ENCODE data around the gene AHDC1.
A peak's percentile ranks its signal among the peaks of the same experiment; 100 is the strongest.

AHDC1 gene

DNA sequence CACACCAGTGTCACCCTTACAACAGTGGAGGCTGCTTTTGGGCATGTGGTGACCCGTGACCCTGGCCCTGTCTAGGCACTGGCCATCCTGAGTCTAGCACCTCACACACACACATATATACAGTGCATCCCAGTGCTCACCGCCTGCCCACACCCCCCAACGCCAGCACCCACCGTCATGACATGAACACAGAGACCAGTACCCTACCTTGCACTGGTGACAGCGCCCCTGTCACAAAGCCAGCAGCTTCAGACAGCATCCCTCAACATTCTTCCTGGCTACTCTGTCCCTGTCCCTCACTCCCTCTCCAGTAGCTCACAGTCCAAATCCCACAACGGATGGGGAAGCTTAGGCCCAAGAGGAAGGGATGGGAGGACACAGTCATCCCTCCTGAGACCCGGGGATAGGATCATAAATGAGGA, 27.1 kb downstream of the AHDC1 start:
- DNase-seq: no peak

DNA sequence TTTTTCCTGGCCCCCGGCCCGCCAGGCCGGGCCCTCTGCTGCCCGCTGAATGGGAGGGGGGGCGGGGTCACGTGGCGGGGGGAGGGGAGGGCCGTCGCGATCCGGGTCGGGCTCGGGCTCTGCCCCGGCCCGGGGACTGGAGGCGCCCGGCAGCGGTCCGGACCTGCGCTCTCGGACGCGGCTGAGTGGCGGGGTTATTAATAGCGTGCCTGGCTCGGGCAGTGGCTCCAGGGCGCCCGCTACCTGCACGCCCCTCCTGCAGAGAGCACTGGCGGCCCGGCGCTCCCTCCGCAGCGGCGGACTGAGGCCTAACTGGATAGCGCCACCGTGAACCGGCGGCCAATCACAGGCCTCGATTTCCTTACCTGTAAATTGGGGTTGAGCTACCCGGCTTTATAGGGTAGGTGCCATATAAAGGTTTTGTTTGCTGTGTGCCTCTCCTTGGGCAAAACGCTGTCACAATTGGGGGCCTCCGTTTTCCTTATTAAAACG, 28.1 kb downstream of the AHDC1 start:
- DNase-seq: peak; percentile 41

DNA sequence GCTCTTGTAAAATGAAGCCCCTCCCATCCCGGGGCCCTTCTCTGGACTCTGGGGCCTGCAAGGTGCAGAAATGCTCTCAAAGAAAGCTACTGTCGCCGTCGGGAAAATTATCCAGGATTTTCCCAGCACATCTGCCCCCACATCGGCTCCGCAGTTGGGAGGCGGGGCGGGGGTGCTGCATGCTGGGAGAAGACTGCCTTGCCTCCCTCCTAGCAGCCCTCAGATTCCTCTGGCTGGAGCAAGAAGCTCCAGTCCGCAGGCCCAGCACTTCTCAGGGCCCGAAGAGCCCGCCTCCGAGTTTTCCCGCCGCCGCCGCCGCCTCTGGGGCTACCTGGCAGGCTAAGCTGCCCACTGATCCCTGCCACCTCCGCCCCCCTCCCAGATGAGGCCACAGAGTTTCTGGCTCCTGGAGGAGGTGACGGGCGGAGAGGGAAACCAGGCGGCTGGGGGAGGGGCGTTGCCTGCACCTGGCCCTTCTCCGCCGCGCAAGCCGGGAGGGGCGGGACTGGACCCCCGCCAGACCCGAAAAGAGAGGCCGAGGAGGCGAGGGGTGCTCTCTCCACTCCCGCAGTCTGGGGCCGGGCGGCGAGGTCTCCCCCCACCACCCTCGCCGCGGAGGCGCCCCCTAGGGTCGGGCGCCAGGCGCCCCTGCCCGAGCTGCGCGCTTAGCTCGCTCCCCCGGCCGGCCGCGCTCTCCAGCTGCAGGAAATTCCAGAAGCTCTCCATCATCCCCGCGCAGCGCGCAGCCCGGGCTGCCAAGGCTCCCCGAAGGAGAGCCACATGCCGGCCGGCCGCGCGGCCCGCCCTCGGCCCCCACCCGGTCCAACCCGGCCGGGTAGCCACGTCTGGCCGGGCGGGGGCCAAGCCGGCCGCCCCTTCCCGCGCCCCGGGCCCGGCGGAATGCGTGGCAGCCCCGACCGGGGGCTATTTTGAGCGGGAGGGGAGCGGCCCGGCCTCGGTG, 28.8 kb downstream of the AHDC1 start:
- peak; percentile 77 for DNase-seq

DNA sequence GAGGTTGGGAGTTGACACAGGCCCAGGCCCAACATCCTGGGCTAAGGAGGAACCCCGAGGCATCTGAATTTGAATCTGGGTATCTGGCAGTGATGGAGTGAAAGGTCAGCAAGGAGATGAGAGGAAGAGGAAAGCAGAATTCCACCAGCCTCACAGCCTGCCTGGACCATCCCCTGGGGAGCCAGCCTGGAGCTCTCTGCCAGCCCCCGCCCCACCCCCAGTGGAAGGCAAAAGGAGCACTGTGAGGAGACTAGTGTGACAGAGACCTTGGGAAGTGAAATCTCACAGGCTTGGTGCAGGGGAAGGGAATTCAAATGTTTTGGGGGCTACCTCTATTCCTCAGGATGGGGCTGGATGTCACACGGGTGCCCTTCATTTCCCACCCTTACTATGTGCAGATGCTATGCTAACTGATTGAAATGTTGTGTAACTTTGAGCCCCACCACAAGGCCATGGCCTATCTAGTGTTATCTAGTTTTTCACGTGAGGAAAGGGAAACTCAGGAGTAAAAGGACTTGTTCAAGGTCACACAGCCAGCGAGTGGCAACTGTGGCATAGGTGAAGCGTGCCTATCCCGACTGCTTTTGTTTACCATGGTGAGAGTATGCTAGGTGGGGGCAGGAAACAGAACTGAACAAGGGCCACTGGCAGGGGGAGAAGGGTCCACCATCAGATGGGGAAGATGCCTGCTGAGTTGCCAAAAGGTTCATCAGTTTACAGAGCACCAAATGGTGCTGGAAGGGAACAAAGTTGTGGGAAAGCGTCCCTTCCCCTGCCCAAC, 29.8 kb downstream of the AHDC1 start:
- no peak for DNase-seq

DNA sequence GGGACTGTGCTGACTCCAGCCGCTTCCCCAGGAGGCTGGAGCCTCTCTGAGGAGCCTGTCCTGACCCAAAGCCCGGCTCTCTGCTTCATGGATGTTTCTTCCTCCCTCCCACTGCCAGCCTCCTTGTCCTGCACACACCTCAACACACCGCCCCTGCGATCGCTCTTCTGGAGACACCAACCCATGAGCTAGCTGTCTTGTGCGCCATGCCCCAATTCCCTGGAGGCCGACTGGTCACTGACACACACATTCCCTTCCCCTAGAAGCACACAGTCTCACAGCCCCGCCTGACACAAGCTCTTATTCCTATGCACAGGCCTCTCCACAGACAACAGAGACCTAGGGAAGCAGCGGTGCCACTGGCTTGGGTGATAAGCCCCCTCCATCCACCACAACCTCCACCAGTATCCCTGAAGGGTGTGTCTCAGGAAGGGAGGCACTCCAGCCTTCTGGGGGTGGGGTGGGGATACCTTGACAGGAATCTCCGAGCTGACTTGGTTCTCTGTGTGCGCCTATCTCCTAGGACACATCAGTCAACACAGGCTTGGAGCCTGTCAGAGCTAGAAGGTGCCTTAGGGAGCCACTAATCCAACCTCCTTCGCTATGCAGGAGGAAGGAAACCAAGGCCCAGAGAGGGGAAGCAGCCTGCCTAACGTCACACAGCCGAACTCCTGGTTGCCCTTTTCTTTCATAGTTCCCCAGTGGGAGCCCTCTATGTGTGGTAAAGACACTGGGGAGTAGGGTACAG, 31.1 kb downstream of the AHDC1 start:
- no peak for DNase-seq

DNA sequence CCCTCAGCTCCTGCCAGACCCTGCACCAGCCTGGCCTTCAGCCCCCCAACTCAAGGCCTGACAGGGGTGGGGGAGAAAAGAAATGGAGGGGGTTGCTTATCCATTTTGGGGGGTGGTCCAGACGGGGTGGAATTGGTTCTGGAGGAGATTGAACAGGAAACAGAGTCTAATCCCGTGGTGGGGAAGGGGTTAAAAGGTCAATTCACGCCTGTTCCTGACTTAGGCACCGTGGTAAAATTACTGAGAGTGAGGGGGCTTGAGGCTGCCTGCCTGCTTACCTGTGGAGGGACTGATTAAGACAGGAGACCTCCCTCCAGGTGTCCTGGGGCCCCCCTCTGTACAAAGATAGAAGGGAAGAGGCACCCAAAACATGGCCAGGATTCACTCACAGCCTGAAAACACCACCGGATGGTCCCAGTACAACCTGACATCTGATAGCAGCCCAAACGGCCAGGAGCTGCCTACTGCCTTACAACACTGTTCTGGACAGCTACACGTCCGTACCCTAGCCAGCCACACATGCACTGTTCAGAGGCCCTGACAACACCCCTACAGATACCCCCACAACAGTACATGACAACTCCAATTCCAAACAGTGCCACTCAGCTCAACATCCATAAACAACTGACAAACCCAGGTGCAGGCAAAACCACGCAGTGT, 31.8 kb downstream of the AHDC1 start:
- DNase-seq: no peak

DNA sequence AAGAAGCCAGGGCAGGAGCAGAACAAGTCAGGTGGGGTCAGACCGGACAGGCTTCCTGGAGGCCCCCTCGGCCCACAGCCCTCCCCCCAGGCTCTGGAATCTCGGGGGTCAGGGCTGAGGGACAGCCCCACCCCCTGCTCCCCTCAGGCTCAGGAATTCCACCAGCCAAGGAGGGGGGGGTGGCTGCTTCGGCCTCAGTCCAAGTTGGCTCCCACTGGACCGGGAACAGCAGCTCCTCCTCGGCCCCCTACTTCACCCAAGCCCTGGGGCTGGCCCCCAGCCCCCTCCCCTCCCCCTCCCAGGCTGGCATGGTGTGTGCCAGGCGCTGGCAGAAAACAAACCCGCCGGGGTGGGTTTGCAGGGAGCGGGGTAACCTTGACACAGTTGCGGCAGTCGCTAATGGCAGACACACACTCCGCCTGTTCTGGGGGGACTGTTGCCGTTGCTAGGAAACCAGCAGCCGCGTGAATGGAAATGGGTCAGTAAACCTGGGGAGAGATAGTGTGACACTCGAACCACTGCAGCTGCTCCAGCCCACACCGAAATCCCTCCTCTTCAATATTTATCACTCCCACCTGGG, 32.4 kb downstream of the AHDC1 start:
- no peak for DNase-seq

DNA sequence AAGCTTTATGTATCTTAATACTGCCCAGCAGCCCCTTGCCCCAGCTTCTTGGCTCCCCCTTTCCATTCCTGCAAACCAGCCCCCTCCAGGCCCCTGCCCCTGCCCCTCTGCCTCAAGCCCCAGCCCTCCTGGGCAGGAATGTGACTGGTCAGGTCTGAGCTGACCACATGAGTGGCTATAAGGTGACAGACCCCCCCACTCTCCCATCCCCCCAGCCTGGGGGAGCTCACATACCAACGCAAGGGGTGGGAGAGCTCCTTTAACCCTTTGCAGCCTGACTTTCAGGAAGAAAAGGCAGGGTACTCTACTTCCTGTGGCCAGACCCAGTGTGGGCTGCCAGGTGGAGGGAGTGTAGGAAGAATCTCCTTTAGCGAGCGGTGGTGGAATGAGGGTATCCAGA, 33.2 kb downstream of the AHDC1 start:
- no peak for DNase-seq

DNA sequence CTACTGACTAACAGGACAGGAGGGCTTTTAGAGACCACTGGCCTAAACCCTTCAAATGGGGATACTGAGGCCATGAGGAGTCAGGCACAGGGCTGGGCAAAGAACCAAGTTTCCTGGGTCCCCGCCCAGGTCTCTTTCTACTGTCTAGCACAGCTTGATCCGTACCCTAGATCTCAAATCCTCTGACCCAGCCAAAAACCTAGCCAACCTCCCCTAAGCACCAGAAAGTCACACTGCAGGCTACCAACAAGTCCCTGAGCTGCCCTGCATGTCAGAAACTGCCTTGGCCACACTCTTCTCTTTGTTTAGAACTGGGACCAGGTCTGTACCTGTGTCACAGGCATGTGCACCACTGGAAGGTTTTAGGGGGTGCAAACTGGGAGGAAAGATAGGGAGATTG, 33.6 kb downstream of the AHDC1 start:
- DNase-seq: no peak

DNA sequence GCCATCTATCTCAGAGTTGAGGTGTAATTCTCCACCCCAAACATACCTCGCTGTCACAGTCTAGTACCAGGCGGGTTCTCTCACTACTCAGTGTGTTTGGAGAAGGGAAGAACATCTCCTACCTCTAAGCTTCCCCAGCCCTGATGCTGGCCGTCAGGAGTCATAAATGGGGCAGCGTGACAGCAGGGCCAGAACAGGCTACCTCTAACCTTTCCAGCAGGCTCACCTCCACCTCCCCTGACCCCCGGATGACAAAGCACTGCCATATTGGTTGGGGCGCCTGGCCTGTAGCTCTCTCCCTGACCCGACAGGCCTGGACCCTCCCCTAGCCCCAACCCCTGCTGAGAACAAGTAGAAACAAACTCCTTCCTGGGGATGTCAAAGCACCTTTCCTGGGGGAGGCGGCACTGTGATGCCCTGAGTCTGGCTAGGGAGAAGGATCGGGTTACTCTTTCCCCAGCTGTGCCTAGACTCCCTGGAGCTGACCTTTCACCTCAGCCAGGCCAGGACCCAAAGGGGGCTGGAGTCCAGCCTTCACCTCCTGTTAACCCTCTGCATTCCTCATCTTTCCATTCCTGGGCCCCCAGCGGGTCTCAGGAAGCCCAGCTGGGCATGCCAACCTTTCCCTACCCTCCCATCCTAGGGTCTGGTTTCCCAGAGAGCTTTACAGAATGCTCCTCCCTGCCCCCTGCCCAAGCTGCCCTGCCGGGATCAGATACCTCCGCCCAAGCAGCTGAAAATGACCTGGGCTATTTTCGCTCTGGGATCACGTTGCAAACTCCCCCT, 34.2 kb downstream of the AHDC1 start:
- no peak for DNase-seq

DNA sequence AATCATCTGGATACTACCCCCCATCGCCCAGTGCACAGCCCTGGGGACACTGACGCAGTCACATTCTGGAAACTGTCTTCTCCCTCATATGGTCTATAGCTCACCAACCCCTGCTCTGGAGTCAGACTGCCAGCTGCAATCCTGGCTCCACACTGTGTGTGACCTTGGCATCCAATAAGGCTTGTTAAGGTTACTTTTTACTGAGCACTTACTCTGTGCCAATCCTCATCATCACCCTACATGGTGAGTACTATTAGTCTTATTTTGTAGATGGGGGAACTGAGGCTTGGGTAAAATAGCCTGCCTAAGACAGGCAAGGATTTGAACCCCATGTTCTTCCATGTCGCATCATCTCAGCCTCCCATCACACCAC, 34.9 kb downstream of the AHDC1 start:
- DNase-seq: no peak

DNA sequence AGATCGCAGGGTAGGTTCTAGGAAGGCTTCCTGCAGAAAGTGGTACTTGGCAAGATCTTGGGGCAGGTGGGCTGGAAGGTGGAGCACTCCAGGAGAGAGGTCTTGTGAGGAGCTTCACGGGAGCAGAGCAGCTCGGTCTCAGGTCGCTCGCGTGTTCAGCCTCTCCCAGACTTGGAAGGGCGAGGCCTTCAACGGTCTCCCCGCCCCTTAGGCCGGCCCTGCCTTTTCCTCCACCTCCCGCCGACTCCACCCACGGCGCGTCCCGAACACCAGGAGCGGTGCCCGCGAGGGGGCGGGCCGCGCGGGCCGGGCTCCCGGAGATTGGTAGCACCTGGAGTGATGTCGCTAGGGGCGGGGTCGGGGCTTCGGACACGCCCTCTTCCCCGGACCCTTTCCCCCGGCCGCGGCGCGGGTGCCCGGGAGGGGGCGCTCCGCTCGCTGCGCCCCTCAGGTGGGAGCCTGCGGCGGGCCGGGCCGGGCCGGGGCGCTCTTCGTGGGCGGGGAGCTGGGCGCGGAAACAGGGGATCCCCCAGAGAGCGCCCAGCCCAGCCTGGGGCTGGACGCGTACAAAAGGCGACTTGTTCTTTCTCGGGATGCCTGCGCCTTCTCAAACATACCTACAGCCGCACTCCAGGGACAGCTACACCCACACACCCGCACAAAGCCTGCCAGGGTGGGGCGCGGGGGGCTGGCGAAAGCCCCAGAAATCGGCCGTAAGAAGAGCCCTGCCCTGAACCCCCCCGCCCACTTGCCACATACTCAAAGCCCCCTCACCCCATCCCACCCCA, 35.5 kb downstream of the AHDC1 start:
- peak; percentile 98 for DNase-seq

DNA sequence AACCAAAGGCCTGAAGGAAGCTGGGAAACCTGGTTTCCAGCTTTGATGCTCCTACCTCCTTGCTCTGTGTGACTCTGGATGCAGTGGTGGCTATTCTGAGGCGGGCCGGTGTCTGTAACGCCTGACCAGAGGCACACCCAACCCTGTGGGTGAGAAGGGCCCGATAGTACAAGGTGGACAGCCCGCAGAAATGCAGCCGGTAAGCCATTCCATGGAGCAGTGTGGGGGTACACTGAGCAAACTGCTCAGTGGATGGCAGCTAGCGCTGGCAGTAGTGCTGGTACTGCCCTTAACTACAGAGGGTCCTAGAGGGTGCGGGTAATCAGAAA, 36.0 kb downstream of the AHDC1 start:
- no peak for DNase-seq

DNA sequence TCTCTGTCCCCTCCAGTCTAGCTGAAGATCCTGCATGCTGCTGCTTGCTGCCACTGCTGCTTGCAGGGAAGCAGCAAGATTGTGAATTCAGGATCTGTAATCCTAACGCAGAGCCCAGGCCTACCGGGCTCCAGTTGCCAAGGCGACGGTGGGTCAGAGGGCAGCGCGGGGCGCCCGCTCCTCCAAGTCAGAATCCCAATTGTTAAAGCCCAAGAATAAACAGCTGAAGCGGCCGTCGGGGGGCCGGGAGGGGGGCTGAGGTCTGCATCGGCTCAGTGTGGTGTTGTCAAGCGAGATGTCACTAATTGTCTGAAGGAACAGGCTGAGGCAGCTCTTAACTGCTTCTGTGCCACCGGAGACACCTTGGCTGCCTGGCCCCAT, 36.8 kb downstream of the AHDC1 start:
- no peak for DNase-seq

DNA sequence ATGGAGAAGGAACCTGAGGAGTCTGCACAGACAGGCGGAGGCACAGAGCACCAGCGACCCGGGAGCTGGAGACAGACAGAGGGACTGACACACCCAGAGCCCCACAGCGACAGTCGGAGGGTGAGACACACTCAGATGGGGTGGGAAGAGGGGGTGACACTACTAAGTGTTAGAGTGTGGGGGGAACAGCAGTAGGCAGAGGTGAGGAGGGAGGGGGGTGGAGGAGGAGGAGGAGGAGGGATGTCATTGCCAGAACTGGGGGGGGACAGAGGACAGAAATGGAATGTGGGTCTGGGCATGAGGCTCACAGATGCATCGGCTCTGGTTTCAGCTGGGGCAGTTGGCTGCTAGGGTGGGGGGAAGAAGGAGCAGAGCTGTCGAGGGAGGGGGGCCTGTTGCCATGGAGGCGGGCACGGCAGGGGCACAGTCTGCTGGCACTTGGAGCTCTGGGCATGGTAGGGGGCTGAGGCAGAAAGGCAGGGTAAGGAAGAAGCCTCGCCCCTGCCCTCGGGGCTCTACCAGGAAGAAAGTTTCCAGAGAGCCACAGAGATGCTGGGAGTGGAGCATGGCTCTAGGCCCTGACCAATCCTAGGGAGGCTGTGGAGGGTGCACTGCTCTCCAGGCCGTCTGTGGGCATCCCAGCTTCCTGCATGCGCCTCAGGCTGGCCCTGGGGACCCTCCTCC, 37.3 kb downstream of the AHDC1 start:
- DNase-seq: no peak

DNA sequence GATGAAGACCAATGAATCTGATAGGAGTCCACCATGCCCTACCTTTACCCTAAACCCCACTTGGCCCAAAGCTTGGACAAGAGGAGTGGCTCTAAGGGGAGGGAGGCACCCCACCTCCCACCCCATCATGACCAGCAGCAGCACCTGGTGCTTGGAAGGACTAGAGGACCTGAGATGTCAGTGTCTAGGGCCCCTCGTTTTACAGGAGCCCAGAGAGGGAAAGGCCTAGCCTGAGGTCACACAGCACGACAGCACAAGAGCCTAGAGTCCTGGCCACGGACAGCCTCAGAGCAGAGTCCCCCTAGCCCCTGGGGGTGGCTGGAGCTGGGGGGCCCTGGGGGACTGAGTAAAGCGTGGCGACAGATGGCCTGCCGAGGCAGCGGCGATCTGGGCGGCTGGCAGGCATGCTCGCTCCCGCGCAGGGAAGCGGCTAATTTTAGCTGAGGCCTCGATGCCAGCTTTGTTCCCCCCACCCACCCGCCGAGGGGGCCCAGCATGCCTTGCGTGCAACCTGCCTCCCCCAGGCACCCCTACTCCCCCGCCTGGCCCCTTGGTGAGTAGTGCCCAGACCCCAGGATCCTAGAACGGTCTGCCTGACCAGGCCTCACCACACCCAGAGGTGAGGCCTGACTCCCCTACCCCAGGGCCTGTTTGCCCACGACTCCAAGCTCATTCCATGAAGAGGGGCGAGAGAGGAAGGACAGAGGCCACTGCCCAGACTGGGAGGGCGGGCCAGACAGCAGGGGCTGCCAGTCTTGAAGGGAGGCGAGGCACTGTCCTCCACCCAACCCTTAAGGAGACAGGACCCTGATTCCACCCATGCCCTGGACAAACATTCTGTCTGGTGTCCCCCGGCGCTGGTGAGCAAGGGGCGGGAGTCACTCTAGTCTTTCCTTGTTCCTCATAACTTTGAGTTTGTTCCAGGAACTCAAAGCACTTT, 39.0 kb downstream of the AHDC1 start:
- no peak for DNase-seq

DNA sequence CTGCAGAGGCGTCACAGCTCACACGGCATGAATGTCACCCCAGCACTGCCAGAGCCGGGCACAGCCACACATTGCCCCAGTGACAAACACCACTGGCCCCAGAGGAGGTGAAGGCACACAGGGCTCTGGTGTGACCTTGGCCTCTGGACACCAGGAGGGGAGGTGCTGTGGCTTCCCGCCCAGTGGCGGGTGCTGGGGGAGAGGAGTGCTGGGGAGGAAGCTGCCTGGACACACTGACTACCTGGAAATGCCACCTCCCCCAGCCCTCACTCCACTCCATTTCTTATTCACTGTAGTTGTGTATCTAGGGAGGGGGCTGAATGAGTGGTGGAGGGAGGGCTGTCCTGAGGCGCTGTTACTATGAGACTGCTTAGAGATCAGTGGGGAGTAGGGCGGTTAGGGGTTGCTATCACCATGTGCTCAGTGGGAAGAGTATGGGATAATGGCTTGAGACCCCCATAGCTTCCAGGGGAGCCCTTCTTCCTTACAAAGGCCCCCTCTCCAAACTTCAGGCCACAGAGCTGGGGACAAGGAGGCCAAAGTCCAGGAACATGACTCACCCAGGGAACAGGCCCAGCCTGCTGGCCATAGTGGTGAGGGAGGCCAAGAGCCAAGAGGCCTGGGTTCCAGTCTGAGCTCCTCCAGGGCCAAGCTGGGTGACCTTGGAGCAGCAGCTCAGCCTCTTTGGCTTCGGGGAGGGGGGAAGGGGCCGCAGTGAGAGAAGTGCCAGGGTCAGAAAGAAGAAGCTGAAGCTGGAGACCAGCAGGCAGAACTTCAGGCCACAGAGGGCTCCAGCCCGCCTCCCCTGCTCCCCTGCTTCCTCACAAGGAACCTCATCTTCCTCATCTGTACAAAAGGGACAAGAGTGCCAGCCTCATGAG, 40.1 kb downstream of the AHDC1 start:
- DNase-seq: no peak

DNA sequence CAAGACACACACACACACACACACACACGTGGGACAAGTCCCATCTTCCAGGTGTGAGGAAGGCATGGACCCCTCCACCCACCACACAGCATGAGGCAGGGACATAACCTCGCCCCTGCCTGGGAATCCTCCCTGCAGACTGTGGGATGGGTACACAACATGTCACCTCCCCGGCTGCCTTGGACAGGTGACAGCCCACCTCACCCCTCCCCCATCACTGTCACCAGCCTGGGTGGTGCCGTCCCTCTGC, 40.7 kb downstream of the AHDC1 start:
- no peak for DNase-seq
